ENCODE results near the gene REV1.

DNA sequence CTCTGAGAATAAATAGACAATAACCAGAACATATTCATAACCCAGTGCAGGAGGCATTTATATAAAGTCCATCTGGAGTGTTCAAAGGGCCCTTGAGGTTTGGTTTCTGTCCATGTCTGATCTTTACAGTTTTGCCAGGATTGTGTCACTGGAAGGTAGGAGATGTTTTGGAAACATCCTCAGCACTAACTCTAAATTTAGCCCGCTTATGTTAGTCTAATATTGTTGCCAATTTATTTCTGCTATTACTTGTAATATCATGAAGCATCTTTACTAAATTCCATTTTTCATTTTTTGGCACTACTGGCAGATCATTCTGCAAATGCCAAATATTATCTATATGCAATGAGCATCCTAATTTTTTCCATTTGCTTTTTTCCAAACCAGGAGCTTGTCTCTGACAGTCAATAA is 22.4 kb upstream of the REV1 start:
- TF ChIP-seq POLR2A (IDR thresholded peaks at IDR 0.05): no peak
- TF ChIP-seq, protein P1, sequence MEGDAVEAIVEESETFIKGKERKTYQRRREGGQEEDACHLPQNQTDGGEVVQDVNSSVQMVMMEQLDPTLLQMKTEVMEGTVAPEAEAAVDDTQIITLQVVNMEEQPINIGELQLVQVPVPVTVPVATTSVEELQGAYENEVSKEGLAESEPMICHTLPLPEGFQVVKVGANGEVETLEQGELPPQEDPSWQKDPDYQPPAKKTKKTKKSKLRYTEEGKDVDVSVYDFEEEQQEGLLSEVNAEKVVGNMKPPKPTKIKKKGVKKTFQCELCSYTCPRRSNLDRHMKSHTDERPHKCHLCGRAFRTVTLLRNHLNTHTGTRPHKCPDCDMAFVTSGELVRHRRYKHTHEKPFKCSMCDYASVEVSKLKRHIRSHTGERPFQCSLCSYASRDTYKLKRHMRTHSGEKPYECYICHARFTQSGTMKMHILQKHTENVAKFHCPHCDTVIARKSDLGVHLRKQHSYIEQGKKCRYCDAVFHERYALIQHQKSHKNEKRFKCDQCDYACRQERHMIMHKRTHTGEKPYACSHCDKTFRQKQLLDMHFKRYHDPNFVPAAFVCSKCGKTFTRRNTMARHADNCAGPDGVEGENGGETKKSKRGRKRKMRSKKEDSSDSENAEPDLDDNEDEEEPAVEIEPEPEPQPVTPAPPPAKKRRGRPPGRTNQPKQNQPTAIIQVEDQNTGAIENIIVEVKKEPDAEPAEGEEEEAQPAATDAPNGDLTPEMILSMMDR (IDR thresholded peaks at IDR 0.05): no peak
